ENCODE results near the gene MYMK.
"Not testable (repeated sequence)": the region's sequence is repeated elsewhere in the genome, so short reads cannot be mapped to it uniquely, and the experiment has no call there.

The MYMK gene

DNA sequence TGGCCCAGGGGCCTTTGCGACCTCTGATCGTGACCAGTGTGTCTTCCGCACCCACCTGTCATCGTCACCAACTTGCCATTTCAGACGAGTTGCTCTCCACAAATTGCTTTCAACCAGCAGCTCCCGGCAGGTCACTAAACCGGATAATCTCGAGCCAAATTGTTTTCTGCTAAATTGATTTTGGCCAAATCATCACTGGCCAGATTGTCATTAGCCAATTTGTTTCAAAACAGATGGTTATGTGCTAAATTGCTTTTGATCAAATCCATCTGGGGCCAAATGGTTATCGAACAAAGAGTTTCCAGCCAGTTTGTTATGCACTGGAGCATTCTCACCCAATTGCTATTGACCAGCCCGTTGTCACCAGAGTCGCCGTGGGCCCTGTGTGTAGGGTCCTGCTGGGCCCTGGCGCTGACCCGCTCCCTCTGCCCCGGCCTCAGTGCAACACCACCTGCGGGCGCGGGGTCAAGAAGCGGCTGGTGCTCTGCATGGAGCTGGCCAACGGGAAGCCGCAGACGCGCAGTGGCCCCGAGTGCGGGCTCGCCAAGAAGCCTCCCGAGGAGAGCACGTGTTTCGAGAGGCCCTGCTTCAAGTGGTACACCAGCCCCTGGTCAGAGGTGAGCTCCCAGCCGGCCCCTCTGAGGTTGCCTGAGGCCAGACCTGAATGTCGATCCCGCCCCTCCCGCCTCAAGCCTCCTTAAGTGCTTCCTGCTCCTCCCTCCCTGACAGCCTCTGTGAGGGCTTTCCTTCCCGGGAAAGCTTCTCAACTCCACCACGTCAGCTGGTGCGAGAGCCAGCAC is 45.3 kb upstream of the MYMK start:
- H3K4me3 ChIP-seq (ENCODE audit: low read depth, low read length): no peak overlapping the region
- in situ Hi-C loops (cut with HindIII; ENCODE audit: low sequenced_read_pairs): no loop called here
- TF ChIP-seq, protein P1, sequence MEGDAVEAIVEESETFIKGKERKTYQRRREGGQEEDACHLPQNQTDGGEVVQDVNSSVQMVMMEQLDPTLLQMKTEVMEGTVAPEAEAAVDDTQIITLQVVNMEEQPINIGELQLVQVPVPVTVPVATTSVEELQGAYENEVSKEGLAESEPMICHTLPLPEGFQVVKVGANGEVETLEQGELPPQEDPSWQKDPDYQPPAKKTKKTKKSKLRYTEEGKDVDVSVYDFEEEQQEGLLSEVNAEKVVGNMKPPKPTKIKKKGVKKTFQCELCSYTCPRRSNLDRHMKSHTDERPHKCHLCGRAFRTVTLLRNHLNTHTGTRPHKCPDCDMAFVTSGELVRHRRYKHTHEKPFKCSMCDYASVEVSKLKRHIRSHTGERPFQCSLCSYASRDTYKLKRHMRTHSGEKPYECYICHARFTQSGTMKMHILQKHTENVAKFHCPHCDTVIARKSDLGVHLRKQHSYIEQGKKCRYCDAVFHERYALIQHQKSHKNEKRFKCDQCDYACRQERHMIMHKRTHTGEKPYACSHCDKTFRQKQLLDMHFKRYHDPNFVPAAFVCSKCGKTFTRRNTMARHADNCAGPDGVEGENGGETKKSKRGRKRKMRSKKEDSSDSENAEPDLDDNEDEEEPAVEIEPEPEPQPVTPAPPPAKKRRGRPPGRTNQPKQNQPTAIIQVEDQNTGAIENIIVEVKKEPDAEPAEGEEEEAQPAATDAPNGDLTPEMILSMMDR (IDR thresholded peaks at IDR 0.05; ENCODE audit: low read depth, low read length): no peak
- DNase-seq (ENCODE audit: low read depth, low spot score): no peak

DNA sequence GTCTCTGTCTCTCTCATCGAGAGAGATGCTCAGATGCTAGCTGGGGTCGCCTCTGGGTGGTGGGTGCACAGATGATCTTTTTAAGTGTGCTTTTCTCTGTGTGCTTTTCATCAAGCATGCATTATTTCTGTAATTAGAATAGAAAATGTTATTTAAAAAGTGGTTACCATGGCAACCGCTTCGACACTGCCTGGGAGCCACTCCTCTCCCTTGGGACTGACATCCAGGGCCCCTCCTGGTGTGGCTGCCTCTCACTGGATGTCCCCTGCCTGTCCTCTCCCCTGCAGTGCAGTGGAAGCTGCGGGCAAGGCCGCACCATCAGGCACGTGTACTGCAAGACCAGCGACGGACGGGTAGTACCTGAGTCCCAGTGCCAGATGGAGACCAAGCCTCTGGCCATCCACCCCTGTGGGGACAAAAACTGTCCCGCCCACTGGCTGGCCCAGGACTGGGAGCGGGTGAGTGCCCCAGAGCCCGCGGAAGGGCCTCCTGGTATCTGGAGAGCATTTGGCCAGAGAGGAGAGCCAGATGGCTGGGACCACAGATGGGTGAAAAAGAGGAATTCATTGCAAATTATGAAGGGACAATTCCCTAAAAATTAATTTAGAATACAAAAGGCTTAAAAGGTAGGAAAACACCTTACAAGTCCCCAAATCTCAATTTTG is 44.5 kb upstream of the MYMK start:
- no peak for DNase-seq (ENCODE audit: low read depth, low spot score)
- TF ChIP-seq, protein P1 (IDR thresholded peaks at IDR 0.05; ENCODE audit: low read depth, low read length): no peak
- in situ Hi-C loops (cut with HindIII; ENCODE audit: low sequenced_read_pairs): no loop called here

DNA sequence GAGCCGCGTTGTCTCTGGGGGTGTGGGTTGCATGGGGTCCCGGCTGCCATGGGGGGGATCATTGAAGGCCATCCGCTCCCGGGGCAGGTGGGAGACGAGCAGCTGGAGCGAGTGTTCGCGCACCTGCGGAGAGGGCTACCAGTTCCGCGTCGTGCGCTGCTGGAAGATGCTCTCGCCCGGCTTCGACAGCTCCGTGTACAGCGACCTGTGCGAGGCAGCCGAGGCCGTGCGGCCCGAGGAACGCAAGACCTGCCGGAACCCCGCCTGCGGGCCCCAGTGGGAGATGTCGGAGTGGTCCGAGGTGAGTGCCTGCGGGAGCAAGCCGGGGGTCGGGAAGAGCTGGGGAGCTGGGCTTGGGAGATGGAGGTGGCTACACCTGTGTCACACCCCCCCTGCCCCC is 43.4 kb upstream of the MYMK start:
- in situ Hi-C loops (cut with HindIII; ENCODE audit: low sequenced_read_pairs): no loop called here
- DNase-seq (ENCODE audit: low read depth, low spot score): no peak
- TF ChIP-seq, protein P1 (IDR thresholded peaks at IDR 0.05; ENCODE audit: low read depth, low read length): no peak
- no peak overlapping the region for H3K4me3 ChIP-seq (ENCODE audit: low read depth, low read length)

More for the DNA sequence above, 44.5 kb upstream of the MYMK start:
- H3K4me3 ChIP-seq (ENCODE audit: low read depth, low read length): no peak overlapping the region

DNA sequence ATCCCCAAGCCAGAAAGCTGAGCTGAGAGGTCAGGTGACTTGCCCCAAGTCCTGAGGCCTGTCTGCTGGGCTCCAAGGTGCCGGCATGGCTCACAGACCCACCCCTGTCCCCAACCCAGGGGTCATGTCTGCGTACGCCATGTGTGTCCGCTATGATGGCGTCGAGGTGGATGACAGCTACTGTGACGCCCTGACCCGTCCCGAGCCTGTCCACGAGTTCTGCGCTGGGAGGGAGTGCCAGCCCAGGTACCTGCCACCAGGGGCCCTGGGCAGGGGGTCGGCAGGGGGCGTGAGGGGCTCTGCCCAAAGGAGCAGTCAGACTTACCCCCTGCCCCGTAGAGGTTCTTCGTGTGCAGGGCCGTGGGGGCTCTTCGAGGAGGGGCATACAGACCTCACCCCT is 42.1 kb upstream of the MYMK start:
- no peak overlapping the region for H3K4me3 ChIP-seq (ENCODE audit: low read depth, low read length)
- TF ChIP-seq, protein P1 (IDR thresholded peaks at IDR 0.05; ENCODE audit: low read depth, low read length): no peak
- DNase-seq (ENCODE audit: low read depth, low spot score): no peak
- in situ Hi-C loops (cut with HindIII; ENCODE audit: low sequenced_read_pairs): no loop called here

DNA sequence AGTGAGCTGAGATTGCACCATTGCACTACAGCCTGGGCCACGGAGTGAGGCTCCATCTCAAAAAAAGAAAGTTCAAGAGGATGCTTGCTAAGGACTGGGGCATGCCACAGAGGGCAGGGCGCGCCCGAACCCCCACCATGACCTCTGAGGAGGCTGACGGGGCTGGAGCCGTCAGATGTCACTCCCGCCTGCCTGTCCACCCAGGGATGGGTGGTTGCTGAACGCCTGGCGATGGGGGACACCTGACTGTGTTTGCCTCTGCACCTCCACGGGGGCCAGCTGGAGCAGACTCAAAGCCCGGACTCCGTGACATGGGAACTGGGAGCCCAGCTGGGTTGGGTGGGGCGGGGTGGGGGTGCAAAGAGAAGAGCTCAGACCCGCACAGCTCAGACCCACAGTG is 41.6 kb upstream of the MYMK start:
- no peak overlapping the region for H3K4me3 ChIP-seq (ENCODE audit: low read depth, low read length)
- in situ Hi-C loops (cut with HindIII; ENCODE audit: low sequenced_read_pairs): no loop called here
- DNase-seq (ENCODE audit: low read depth, low spot score): no peak
- TF ChIP-seq, protein P1 (IDR thresholded peaks at IDR 0.05; ENCODE audit: low read depth, low read length): no peak

DNA sequence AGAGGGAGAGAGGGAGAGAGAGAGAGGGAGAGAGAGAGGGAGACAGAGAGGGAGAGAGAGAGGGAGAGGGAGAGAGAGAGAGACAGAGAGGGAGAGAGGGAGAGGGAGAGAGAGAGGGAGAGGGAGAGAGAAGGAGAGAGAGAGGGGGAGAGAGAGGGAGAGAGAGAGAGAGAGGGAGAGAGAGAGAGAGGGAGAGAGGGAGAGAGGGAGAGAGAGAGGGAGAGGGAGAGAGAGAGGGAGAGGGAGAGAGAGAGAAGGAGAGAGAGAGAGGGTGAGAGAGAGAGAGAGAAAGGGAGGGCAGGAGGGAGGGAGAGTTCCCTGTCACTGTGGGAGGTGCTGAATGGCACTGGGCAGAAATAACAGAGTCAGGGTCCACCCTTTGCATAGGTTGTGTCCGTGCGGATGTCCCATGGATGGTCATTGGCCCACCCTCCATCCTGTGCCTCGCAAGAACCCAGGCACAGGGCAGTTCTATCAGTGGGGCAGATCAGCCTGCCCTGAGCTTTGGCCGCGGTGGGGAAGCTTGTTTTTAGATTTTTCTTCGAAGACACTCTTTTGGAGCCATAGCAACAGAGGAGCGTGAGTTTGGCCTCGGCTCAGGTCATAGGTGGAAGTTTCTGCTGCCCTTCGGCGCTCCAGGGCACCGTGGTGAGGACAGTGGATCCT is 39.8 kb upstream of the MYMK start:
- in situ Hi-C loops (cut with HindIII; ENCODE audit: low sequenced_read_pairs): no loop called here
- no peak overlapping the region for H3K4me3 ChIP-seq (ENCODE audit: low read depth, low read length)
- TF ChIP-seq, protein P1 (IDR thresholded peaks at IDR 0.05; ENCODE audit: low read depth, low read length): no peak
- DNase-seq (ENCODE audit: low read depth, low spot score): no peak

DNA sequence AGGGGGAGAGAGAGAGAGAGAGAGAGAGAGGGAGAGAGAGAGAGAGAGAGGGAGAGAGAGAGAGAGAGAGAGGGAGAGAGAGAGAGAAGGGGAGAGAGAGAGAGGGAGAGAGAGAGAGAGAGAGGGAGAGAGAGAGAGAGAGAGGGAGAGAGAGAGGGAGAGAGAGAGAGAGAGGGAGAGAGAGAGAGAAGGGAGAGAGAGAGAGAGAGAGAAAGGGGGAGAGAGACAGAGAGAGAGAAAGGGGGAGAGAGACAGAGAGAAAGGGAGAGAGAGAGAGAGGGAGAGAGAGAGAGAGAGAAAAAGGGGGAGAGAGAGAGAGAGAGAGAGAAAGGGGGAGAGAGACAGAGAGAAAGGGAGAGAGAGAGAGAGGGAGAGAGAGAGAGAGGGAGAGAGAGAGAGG is 39.1 kb upstream of the MYMK start:
- H3K4me3 ChIP-seq (ENCODE audit: low read depth, low read length); in situ Hi-C loops (cut with HindIII; ENCODE audit: low sequenced_read_pairs); DNase-seq (ENCODE audit: low read depth, low spot score): not testable (repeated sequence)

Data from astrocyte of the spinal cord (primary cell).